Measurements from ENCODE around the gene SMCO2. TPM values are rescaled to one million over a fixed set of nuclear protein-coding genes. Genes with fewer than 3 reads are reported as not detected.

Gene SMCO2
- total RNA-seq, 1 donor from 2014 or later = not detected

- intact Hi-C loops (cut with DNase I) = no loop called here
- Histone ChIP-seq H3K9me3 (no peaks in the 10 kb centered on the region), H3K27me3 (no peaks in the 10 kb centered on the region), H3K27ac (no peak overlapping the region), H3K36me3 (no peaks in the 10 kb centered on the region), H3K4me1 (no peaks in the 10 kb centered on the region), H3K4me3 (no peak overlapping the region)
- no peak for DNase-seq (ENCODE audit: extremely low spot score in 2 of 2)
- TF ChIP-seq, protein P1, sequence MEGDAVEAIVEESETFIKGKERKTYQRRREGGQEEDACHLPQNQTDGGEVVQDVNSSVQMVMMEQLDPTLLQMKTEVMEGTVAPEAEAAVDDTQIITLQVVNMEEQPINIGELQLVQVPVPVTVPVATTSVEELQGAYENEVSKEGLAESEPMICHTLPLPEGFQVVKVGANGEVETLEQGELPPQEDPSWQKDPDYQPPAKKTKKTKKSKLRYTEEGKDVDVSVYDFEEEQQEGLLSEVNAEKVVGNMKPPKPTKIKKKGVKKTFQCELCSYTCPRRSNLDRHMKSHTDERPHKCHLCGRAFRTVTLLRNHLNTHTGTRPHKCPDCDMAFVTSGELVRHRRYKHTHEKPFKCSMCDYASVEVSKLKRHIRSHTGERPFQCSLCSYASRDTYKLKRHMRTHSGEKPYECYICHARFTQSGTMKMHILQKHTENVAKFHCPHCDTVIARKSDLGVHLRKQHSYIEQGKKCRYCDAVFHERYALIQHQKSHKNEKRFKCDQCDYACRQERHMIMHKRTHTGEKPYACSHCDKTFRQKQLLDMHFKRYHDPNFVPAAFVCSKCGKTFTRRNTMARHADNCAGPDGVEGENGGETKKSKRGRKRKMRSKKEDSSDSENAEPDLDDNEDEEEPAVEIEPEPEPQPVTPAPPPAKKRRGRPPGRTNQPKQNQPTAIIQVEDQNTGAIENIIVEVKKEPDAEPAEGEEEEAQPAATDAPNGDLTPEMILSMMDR (IDR thresholded peaks at IDR 0.05) = no peak
- TF ChIP-seq POLR2AphosphoS5 (IDR thresholded peaks at IDR 0.05; ENCODE audit: insufficient read depth in 1 of 2, low read depth in 1 of 2) (no peak), POLR2A (IDR thresholded peaks at IDR 0.05) (no peak)
These were observed 60.2 kb downstream of the SMCO2 start for GRCh38 chr12:27506645-27507189.

DNA sequence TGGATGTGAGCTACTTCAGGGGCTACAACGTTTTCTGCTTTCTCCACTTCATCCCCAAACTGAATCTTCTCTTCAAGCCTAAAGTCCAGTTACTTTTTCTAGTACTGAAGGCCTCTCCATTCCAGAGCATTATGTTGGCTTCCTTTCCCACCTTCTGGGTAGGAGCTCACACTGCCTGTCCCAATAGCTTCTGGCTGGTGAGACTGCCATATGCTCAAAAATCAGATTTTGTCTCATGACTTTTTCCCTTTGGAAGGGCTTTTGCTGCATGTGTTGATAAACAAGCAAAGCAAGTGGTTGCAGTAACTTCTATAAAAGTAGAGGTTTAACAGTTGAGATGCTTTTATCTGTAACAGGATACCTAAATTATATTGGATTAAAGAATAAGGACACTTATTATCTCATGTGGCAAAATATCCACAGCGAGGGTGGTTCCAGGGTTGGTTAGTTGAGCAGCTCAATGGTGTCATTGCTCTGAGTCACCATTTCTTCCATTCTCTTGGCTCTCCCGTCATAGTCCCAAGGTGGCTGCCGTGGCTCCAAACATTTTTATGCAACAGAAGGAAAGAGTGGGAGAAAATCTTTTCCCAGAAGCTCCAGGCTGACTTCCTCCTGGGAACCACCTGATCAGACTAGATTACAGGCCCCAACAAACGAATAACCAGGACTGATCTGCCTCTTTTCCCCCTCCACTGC, 62.3 kb downstream of the SMCO2 start:
- Histone ChIP-seq H3K36me3 (no peaks in the 10 kb centered on the region), H3K4me1 (no peaks in the 10 kb centered on the region), H3K9me3 (no peaks in the 10 kb centered on the region), H3K4me3 (no peak overlapping the region), H3K27ac (no peak overlapping the region), H3K27me3 (no peaks in the 10 kb centered on the region)
- TF ChIP-seq POLR2AphosphoS5 (IDR thresholded peaks at IDR 0.05; ENCODE audit: insufficient read depth in 1 of 2, low read depth in 1 of 2) (no peak), POLR2A (IDR thresholded peaks at IDR 0.05) (no peak)
- TF ChIP-seq, protein P1 (IDR thresholded peaks at IDR 0.05) = no peak
- intact Hi-C loops (cut with DNase I) = no loop called here
- DNase-seq (ENCODE audit: extremely low spot score in 2 of 2) = no peak

- no peak for DNase-seq (ENCODE audit: extremely low spot score in 2 of 2)
- no peak for TF ChIP-seq POLR2AphosphoS5 (IDR thresholded peaks at IDR 0.05; ENCODE audit: insufficient read depth in 1 of 2, low read depth in 1 of 2)
- TF ChIP-seq POLR2A (IDR thresholded peaks at IDR 0.05) = no peak
- TF ChIP-seq, protein P1 (IDR thresholded peaks at IDR 0.05) = no peak
- no peaks in the 10 kb centered on the region for H3K4me1 ChIP-seq
- no peaks in the 10 kb centered on the region for H3K9me3 ChIP-seq
- H3K36me3 ChIP-seq = no peaks in the 10 kb centered on the region
- H3K27me3 ChIP-seq = no peaks in the 10 kb centered on the region
- H3K4me3 ChIP-seq = no peak overlapping the region
- no peak overlapping the region for H3K27ac ChIP-seq
- intact Hi-C loops (cut with DNase I) = no loop called here
These were observed 64.6 kb downstream of the SMCO2 start for GRCh38 chr12:27511031-27511722.

- H3K4me1 ChIP-seq = no peaks in the 10 kb centered on the region
- H3K27ac ChIP-seq = no peak overlapping the region
- H3K36me3 ChIP-seq = no peaks in the 10 kb centered on the region
- TF ChIP-seq, protein P1 (IDR thresholded peaks at IDR 0.05) = no peak
- TF ChIP-seq POLR2A (IDR thresholded peaks at IDR 0.05) = no peak
- no peak for TF ChIP-seq POLR2AphosphoS5 (IDR thresholded peaks at IDR 0.05; ENCODE audit: insufficient read depth in 1 of 2, low read depth in 1 of 2)
- no peaks in the 10 kb centered on the region for H3K27me3 ChIP-seq
- H3K9me3 ChIP-seq = no peaks in the 10 kb centered on the region
- DNase-seq (ENCODE audit: extremely low spot score in 2 of 2) = no peak
- H3K4me3 ChIP-seq = no peak overlapping the region
- intact Hi-C loops (cut with DNase I) = no loop called here
These were observed 65.1 kb downstream of the SMCO2 start for GRCh38 chr12:27511723-27512045.
